Keratinocyte (primary cell): ENCODE data around the gene GKN2.
A peak's percentile ranks its signal among the peaks of the same experiment; 100 is the strongest.

Experiments
- CTCF ChIP-seq, 3 experiments: IDR thresholded peaks in 1 of 3; conservative IDR thresholded peaks in 1 of 3; optimal IDR thresholded peaks in 1 of 3; 2 replicates in 2 of 3; 3 replicates in 1 of 3; pipeline versions ENCODE3 to v1.5.1; 2011; ENCODE audit warnings: low read length in 3 of 3, mild to moderate bottlenecking in 3 of 3, moderate library complexity in 2 of 3, control low read depth in 1 of 3, inconsistent platforms in 1 of 3; ENCODE audit not compliant: insufficient read depth in 2 of 3; ENCODE audit errors: extremely low read depth in 1 of 3
- EZH2 ChIP-seq: IDR thresholded peaks from one replicate; pipeline ENCODE4 v1.6.1; 2012; ENCODE audit warnings: inconsistent platforms, mild to moderate bottlenecking, low read length, moderate library complexity

DNA sequence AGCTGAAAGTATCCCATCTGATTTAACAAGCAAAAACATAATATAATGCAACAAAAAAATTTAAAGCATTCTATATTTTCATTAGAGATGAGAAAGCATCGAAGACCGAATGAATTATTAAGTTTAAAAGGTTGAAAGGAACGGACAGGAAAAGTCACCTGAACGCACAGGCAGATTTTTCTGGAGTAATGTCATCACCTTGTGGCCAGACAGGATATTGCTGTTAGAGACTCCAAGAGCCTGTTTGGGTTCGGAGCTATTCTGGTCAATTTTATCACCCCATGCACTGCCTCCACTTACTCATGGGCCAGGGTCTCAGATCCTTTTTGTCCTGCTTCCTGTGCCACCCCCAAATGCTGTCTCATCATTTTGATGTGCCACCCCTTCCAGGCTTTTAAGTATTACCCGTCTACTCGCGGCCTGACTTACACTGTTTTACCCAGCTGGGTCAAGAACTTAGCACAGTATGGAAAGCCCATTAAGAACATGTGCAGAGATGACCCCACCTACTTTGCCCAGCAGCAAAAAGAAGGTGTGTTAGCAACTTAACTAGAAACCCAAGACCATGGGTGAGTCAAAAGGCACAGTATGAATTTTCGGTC lies 27.3 kb downstream of the GKN2 start:
- peak; percentile 88 to 98 (median 94) for TF ChIP-seq CTCF (optimal IDR thresholded peaks at IDR 0.05 in 1 of 3, IDR thresholded peaks at IDR 0.05 in 1 of 3, conservative IDR thresholded peaks at IDR 0.05 in 1 of 3; ENCODE audit: extremely low read depth in 1 of 3, insufficient read depth in 2 of 3, low read length in 3 of 3)
- TF ChIP-seq EZH2, result no peak
